Spinal cord (tissue), 10 donors: ENCODE data around the gene YIF1A. TPM values are rescaled to one million over a fixed set of nuclear protein-coding genes. Genes with fewer than 3 reads are reported as not detected.

Experiments used
- DNase-seq, 6 donors: peaks; one replicate each; pipeline versions ENCODE4 v3.0.0 to v3.0.0-alpha.2; 2013 to 2015; ENCODE audit warnings: low spot score in 6 of 6, low read depth in 4 of 6
- H3K27ac ChIP-seq: one replicate; pipeline ENCODE4 v1.5.1; 2013; ENCODE audit warnings: low read depth, low read length, control low read depth
- H3K27me3 ChIP-seq: one replicate; pipeline ENCODE4 v1.6.1; 2013; ENCODE audit warnings: low read length; ENCODE audit not compliant: control insufficient read depth, insufficient read depth
- H3K36me3 ChIP-seq: one replicate; pipeline ENCODE4 v1.6.1; 2013; ENCODE audit warnings: low read length; ENCODE audit not compliant: control insufficient read depth, insufficient read depth
- H3K4me1 ChIP-seq: one replicate; pipeline ENCODE4 v1.6.1; 2013; ENCODE audit warnings: low read length; ENCODE audit not compliant: control insufficient read depth, insufficient read depth
- H3K4me3 ChIP-seq: one replicate; pipeline ENCODE4 v1.5.1; 2013; ENCODE audit warnings: low read depth, low read length, control low read depth
- H3K9me3 ChIP-seq: one replicate; pipeline ENCODE4 v1.6.1; 2013; ENCODE audit warnings: low read length; ENCODE audit not compliant: control insufficient read depth, insufficient read depth
- WGBS: methylation state at CpG from one replicate; pipeline ENCODE4 v1.1.5; 2013; ENCODE audit warnings: missing lambda C conversion rate; ENCODE audit not compliant: insufficient coverage; 5-methylcytosine and 5-hydroxymethylcytosine counted together
- polyA plus RNA-seq, 2 donors: library from polyadenylated mRNA; unstranded; fragments of 120-200 nt; gene quantifications; one replicate each; pipeline ENCODE4 v1.2.1, GENCODE V29; 2013; ENCODE audit not compliant: insufficient read length in 2 of 2
- total RNA-seq, 2 donors: library from RNA; depleted of rRNA in 1 of 2; stranded (reverse); fragments of 120-200 nt in 1 of 2; fragments of >200 nt in 1 of 2; gene quantifications; one replicate each; pipeline versions ENCODE4 v1.2.3 to v1.2.4, GENCODE V29; 2013 to 2014
- donor health status: healthy.

The YIF1A gene
- total and polyA plus RNA-seq, 4 donors: 43.7 to 87.7 (median 79.6) TPM

DNA sequence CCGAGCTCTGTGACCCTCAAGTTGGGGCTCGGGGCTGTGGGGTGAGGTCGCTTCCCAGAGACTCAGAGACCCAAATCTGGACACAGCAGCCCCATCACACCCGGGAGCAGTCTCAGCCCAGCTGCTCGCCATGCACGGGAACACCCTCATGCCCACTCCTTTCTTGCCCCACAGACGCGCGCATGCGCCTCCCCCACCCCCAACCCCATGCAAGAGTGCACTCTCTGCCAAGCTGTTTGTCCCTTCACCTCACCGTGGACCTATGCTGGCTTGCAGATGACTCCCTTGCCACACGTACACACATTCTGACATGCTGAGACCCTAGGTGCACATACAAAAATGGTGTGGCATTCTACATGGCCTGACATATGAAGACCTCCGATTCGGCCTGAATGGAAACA lies 28.4 kb upstream of the YIF1A start:
- H3K4me1 ChIP-seq: peaks cover 48% of the 10 kb centered on the region
- H3K36me3 ChIP-seq: peaks cover 4% of the 10 kb centered on the region
- H3K9me3 ChIP-seq: no peaks in the 10 kb centered on the region
- no peaks in the 10 kb centered on the region for H3K27me3 ChIP-seq
- no peak overlapping the region for H3K4me3 ChIP-seq
- peak overlapping the region; percentile 88 for H3K27ac ChIP-seq
- peak in 2 of 6 donors; percentile 38 to 52 for DNase-seq
- 18% methylated on average over 12 of the region's 14 CpGs for WGBS

- peak in 2 of 6 donors; percentile 56 to 82 for DNase-seq
- 20% methylated on average over 18 of the region's 29 CpGs for WGBS
- H3K9me3 ChIP-seq: no peaks in the 10 kb centered on the region
- H3K4me1 ChIP-seq: peaks cover 53% of the 10 kb centered on the region
- H3K36me3 ChIP-seq: peaks cover 4% of the 10 kb centered on the region
- H3K4me3 ChIP-seq: peak within 1 kb of the TSS; percentile 45
- H3K27ac ChIP-seq: peak within 1 kb of the TSS; percentile 88
- H3K27me3 ChIP-seq: no peaks in the 10 kb centered on the region
These were observed 27.9 kb upstream of the YIF1A start, which contains the start of gene CD248 for GRCh38 chr11:66316849-66317251. Gene CD248, minus strand, starts transcription at chr11:66317044. Its CDS starts 17 bp downstream, at chr11:66317027.

- H3K27ac ChIP-seq: peak overlapping the region; percentile 36
These were observed 27.2 kb upstream of the YIF1A start for GRCh38 chr11:66315921-66316811.

GRCh38 chr11:66315498-66315885 lies 26.5 kb upstream of the YIF1A start:
- H3K27me3 ChIP-seq: no peaks in the 10 kb centered on the region
- H3K36me3 ChIP-seq: peaks cover 4% of the 10 kb centered on the region
- peaks cover 57% of the 10 kb centered on the region for H3K4me1 ChIP-seq
- no peak for DNase-seq
- H3K27ac ChIP-seq: peak overlapping the region; percentile 97
- no peaks in the 10 kb centered on the region for H3K9me3 ChIP-seq
- 85% methylated on average over 14 of the region's 14 CpGs for WGBS
- H3K4me3 ChIP-seq: peak overlapping the region; percentile 45

More at GRCh38 chr11:66315921-66316811, 27.2 kb upstream of the YIF1A start:
- H3K4me1 ChIP-seq: peaks cover 57% of the 10 kb centered on the region
- H3K27me3 ChIP-seq: no peaks in the 10 kb centered on the region
- 63% methylated on average over 52 of the region's 52 CpGs for WGBS
- DNase-seq: no peak
- peaks cover 4% of the 10 kb centered on the region for H3K36me3 ChIP-seq
- peak overlapping the region; percentile 45 for H3K4me3 ChIP-seq
- no peaks in the 10 kb centered on the region for H3K9me3 ChIP-seq

- Histone ChIP-seq H3K4me1 (peaks cover 57% of the 10 kb centered on the region), H3K9me3 (no peaks in the 10 kb centered on the region), H3K27ac (peak overlapping the region; percentile 97), H3K4me3 (peak overlapping the region; percentile 45), H3K27me3 (no peaks in the 10 kb centered on the region), H3K36me3 (peaks cover 4% of the 10 kb centered on the region)
- 92% methylated on average over 17 of the region's 17 CpGs for WGBS
- DNase-seq: no peak
These were observed 25.9 kb upstream of the YIF1A start for GRCh38 chr11:66314561-66315497.

GRCh38 chr11:66314186-66314501 lies 25.2 kb upstream of the YIF1A start:
- peak overlapping the region; percentile 45 for H3K4me3 ChIP-seq
- no peaks in the 10 kb centered on the region for H3K9me3 ChIP-seq
- H3K4me1 ChIP-seq: peaks cover 57% of the 10 kb centered on the region
- DNase-seq: no peak
- H3K36me3 ChIP-seq: peaks cover 4% of the 10 kb centered on the region
- peak overlapping the region; percentile 97 for H3K27ac ChIP-seq
- no CpG with 5 or more reads among the region's 1 CpG for WGBS
- H3K27me3 ChIP-seq: no peaks in the 10 kb centered on the region

GRCh38 chr11:66313321-66314185 lies 24.6 kb upstream of the YIF1A start:
- peak overlapping the region; percentile 97 for H3K27ac ChIP-seq
- H3K36me3 ChIP-seq: peaks cover 4% of the 10 kb centered on the region
- peak overlapping the region; percentile 45 for H3K4me3 ChIP-seq
- peaks cover 53% of the 10 kb centered on the region for H3K4me1 ChIP-seq
- WGBS: 8% methylated on average over 30 of the region's 38 CpGs
- no peaks in the 10 kb centered on the region for H3K27me3 ChIP-seq
- H3K9me3 ChIP-seq: no peaks in the 10 kb centered on the region
- DNase-seq: no peak

DNA sequence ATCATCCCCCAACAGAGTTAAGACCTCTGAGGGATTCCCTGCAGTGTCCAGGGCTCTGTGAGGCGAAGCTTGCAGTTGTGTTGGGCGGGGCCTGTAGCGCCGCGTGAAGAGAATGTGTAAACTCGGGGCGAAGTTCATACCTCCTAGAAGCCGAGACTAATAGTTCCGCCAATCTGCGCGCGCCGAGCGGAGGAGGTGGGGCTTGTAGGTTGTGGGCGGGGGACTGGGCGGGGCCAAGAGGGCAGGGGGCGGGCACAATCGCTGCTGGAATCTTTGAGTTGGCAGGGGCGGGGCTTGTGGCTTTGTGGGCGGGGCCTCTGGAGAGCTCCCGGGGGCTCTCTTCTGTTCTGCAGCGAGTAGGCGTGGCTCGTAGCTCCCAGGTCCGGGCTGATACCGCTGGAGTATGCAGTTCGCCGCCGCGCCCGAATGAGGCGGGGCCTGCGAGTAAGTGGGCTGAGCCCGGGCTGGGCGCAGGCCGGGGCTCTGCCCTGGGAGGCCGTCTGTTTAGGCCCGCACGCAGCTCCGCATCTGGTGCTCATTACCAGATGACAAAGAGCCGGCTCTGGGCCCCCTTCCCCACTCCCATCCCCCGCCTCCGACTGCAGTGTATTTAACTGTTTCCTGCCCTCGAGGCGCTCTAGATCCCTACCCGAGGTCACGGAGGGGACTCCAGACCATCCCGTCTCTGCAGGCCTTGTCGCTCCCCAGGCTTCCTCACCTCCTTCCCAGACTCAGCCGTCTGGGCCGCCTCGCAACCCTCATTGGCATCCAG lies 23.8 kb upstream of the YIF1A start:
- H3K4me1 ChIP-seq: peaks cover 44% of the 10 kb centered on the region
- H3K36me3 ChIP-seq: peaks cover 4% of the 10 kb centered on the region
- H3K9me3 ChIP-seq: no peaks in the 10 kb centered on the region
- no peaks in the 10 kb centered on the region for H3K27me3 ChIP-seq
- peak overlapping the region; percentile 97 for H3K27ac ChIP-seq
- peak overlapping the region; percentile 75 for H3K4me3 ChIP-seq
- peak; percentile 82 to 98 (median 88) for DNase-seq
- WGBS: under 1% methylated on average over 48 of the region's 52 CpGs
